ENCODE measurements around the gene CIB1.
A peak's percentile ranks its signal among the peaks of the same experiment; 100 is the strongest.
"Not testable (repeated sequence)": the region's sequence is repeated elsewhere in the genome, so short reads cannot be mapped to it uniquely, and the experiment has no call there.

CIB1 gene

GRCh38 chr15:90191794-90192509 is 41.8 kb downstream of the CIB1 start:
- peak; percentile 60 for DNase-seq (ENCODE audit: low read depth)
- H3K4me3 ChIP-seq (replicated peaks; ENCODE audit: low read depth, low read length), result no peak overlapping the region
- TF ChIP-seq CTCF (IDR thresholded peaks at IDR 0.05; ENCODE audit: low read length, missing control alignments), result no peak

DNA sequence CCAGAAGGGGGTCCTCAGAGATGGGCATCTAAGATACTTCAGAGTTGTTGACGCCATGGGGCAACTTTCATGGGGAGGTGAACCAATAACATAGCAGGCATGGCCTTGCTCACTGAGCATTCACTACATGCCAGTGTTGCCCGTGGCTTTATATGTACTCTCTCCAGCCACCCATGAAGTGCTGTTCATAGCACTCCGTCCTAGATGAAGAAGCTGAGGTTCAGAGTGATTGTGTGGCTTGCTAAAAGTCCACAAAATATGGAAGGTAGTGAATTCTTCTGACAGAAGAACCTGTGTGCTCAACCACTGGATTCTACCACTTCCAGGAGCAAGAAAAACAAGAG is 42.4 kb downstream of the CIB1 start:
- TF ChIP-seq CTCF (IDR thresholded peaks at IDR 0.05; ENCODE audit: low read length, missing control alignments), result no peak
- no peak overlapping the region for H3K4me3 ChIP-seq (replicated peaks; ENCODE audit: low read depth, low read length)
- no peak for DNase-seq (ENCODE audit: low read depth)

- no peak for DNase-seq (ENCODE audit: low read depth)
- TF ChIP-seq CTCF (IDR thresholded peaks at IDR 0.05; ENCODE audit: low read length, missing control alignments), result no peak
- H3K4me3 ChIP-seq (replicated peaks; ENCODE audit: low read depth, low read length), result no peak overlapping the region
These were observed 43.0 kb downstream of the CIB1 start for GRCh38 chr15:90190606-90191343.

DNA sequence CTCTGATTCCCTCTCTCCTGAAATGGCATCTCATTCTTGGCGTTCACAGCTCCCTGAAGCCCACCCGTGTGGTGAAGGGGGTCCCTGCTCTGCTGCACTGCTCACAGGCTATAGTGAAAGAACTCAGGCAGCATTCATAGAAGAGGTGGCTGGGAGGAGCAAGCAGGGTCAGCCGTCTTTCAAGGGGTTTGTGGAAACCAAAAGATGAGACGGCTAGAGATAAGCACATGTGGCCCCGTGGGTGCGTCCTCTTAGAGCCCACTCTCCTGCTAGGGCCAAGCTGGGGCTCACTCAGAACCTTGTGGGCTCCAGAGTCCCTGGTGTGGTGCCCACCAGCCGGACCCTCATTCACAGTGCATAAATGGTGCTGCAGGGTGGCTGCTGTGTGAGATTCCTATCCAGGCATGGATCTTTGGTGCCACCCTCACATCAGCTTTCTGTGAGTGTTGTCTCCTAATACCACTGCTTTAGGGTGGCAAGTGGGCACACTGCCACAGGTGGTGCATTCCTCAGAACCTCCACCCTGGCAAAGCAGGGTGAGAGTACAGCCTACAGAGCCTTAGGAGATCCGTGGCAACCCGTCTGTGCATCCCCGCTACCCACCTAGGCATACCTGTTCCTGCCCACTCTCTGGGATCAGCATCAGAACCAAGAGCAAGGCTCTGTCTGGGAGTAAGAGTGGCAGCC is 43.8 kb downstream of the CIB1 start:
- no peak for DNase-seq (ENCODE audit: low read depth)
- no peak overlapping the region for H3K4me3 ChIP-seq (replicated peaks; ENCODE audit: low read depth, low read length)
- no peak for TF ChIP-seq CTCF (IDR thresholded peaks at IDR 0.05; ENCODE audit: low read length, missing control alignments)

DNA sequence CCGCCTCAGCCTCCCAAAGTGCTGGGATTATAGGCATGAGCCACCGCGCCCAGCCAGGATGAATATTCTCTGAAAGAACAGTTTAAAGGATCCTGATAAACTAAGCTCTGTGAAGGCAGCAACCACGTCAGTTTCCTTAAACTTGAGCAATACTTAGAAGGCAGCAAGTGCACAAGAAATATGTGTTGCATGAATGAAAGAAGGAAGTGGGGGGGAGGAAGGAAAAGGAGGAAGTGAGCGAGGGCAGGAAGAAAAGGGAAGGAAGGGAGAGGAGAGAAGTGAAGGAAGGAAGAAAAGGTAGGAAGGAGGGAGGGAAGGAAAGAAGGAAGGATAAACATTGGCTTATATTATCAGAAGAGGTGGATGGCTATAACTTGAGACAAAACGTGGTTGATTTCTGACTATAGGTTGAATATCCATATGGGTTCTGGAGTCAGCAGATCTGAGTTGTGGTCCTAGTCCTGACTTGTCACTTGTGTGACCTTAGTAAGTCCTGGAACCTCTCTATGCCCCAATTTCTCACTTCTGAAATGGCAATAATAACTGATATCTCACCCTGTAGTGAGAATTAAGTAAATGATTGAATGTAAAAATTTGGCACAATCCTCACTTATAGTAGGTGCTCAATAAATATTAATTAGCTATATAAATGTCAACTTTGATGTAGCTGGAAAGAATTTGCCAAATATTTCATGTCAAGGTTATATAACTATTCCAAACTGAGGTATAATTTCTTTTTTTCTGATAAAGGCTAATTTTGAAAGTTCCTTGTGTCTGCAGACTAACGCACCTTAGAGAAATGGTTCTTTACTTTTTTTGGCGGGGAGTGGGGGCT is 44.6 kb downstream of the CIB1 start:
- H3K4me3 ChIP-seq (replicated peaks; ENCODE audit: low read depth, low read length), result no peak overlapping the region
- no peak for TF ChIP-seq CTCF (IDR thresholded peaks at IDR 0.05; ENCODE audit: low read length, missing control alignments)
- DNase-seq (ENCODE audit: low read depth), result no peak

DNA sequence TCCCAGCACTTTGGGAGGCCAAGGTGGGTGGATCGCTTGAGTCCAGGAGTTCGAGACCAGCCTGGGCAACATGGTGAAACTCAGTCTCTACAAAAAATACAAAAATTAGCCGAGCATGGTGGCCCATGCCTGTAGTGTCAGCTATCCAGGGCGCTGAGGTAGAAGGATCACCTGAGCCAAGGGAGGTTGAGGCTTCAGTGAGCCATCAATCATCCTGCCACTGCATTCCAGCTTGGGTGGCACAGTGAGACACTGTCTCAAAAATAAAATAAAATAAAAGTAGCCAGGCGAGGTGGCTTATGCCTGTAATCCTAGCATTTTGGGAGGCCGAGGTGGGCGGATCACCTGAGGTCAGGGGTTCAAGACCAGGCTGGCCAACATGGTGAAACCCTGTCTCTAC is 45.7 kb downstream of the CIB1 start:
- DNase-seq (ENCODE audit: low read depth), result not testable (repeated sequence)

More for the DNA sequence above, 45.7 kb downstream of the CIB1 start:
- H3K4me3 ChIP-seq (replicated peaks; ENCODE audit: low read depth, low read length), result not testable (repeated sequence)
